K562 treated with DMSO at 1 percent for 4 hours (cell line): ENCODE results near the gene SLC1A3. TPM values are rescaled to one million over a fixed set of nuclear protein-coding genes. Genes with fewer than 3 reads are reported as not detected.

Experiments
- total RNA-seq: library from RNA; unstranded; fragments of 300-600 nt; gene quantifications from 2 replicates; pipeline ENCODE4 v1.2.3, GENCODE V29; 2022; ENCODE audit not compliant: insufficient read depth

The SLC1A3 gene
- not detected in 2 replicates for total RNA-seq

DNA sequence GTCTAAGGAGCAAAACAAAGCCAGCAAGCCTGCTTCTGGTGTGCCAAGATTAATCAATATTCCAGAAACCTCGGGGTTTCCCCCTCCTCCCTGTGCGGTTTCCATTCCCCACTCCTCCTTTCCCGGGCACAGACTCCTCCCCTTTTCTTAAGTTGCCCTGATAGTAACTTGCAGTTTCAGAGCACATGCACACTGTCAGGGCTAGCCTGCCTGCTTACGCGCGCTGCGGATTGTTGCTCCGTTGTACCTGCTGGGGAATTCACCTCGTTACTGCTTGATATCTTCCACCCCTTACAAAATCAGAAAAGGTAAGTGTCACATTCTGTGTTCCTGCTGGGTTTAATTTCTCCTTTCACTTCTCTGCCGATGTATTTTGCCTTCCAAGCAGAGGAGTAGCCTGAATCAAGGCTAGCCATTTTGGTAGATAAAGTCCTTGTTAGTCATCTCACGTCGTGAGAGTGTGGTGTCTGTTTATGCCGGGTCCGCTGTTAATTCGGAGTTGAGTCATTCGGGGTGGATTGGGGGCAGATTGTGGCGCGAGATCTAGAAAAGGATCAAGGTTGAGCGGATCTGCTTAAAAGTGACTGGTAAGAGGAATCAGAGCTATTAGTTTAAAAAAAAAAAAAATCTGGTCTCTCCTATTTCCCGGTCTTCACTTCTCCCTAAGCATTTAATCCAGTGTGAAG, at the start of gene SLC1A3:
SLC1A3 (plus strand) TSS at position 179 of the 686 bp plus-strand sequence. CDS start 1,818 bp downstream, outside the sequence.

